GM18505 (cell line): ENCODE data around the gene DRD2.

Source experiments
- ATAC-seq: cut with Tn5 transposase; IDR thresholded peaks from one replicate; pipeline ENCODE4 v1.9.1; 2021; ENCODE audit not compliant: unreplicated experiment
- POLR2A ChIP-seq: IDR thresholded peaks from 4 replicates; pipeline ENCODE4 v1.6.1; 2011; ENCODE audit warnings: borderline replicate concordance; ENCODE audit not compliant: insufficient read depth, insufficient read length; ENCODE audit errors: extremely low read depth

DRD2 gene

GRCh38 chr11:113497066-113497910 is 22.1 kb upstream of the DRD2 start:
- ATAC-seq = no peak
- no peak for TF ChIP-seq POLR2A

GRCh38 chr11:113496026-113496651 is 20.9 kb upstream of the DRD2 start:
- no peak for TF ChIP-seq POLR2A
- ATAC-seq = no peak

- no peak for ATAC-seq
- no peak for TF ChIP-seq POLR2A
These were observed 18.8 kb upstream of the DRD2 start for GRCh38 chr11:113494021-113494420.

- no peak for TF ChIP-seq POLR2A
- no peak for ATAC-seq
These were observed 18.0 kb upstream of the DRD2 start for GRCh38 chr11:113493206-113493605.

GRCh38 chr11:113488931-113489351 is 13.7 kb upstream of the DRD2 start:
- no peak for TF ChIP-seq POLR2A
- no peak for ATAC-seq

- ATAC-seq = no peak
- no peak for TF ChIP-seq POLR2A
These were observed 12.4 kb upstream of the DRD2 start for GRCh38 chr11:113487622-113488021.

GRCh38 chr11:113484223-113484622 is 9.0 kb upstream of the DRD2 start:
- no peak for TF ChIP-seq POLR2A
- ATAC-seq = no peak

GRCh38 chr11:113481672-113482071 is 6.5 kb upstream of the DRD2 start:
- TF ChIP-seq POLR2A = no peak
- ATAC-seq = no peak

- no peak for ATAC-seq
These were observed 6.0 kb upstream of the DRD2 start for GRCh38 chr11:113481226-113481625.

GRCh38 chr11:113477321-113477720 is 2.1 kb upstream of the DRD2 start:
- TF ChIP-seq POLR2A = no peak
- ATAC-seq = no peak

More at GRCh38 chr11:113481226-113481625, 6.0 kb upstream of the DRD2 start:
- TF ChIP-seq POLR2A = no peak

GRCh38 chr11:113476553-113476952 is 1.4 kb upstream of the DRD2 start:
- no peak for ATAC-seq
- TF ChIP-seq POLR2A = no peak

GRCh38 chr11:113474362-113475159 is 637 bp downstream of the DRD2 start:
- no peak for ATAC-seq
- TF ChIP-seq POLR2A = no peak

GRCh38 chr11:113473983-113474361 is 1.2 kb downstream of the DRD2 start:
- TF ChIP-seq POLR2A = no peak
- ATAC-seq = no peak
